MG63 (cell line): ENCODE data around the gene CD27. TPM values are rescaled to one million over a fixed set of nuclear protein-coding genes. Genes with fewer than 3 reads are reported as not detected.
"Not testable (repeated sequence)": the region's sequence is repeated elsewhere in the genome, so short reads cannot be mapped to it uniquely, and the experiment has no call there.

Source experiments
- DNase-seq: peaks from one replicate; pipeline ENCODE4 v3.0.0-alpha.2; 2020
- H3K27me3 ChIP-seq: fragments of 250-450 bp; sonication (Bioruptor Pico); 2 replicates; pipeline ENCODE4 v1.5.1; 2020; ENCODE audit warnings: mild to moderate bottlenecking, moderate library complexity
- H3K36me3 ChIP-seq: fragments of 250-450 bp; sonication (Bioruptor Pico); 2 replicates; pipeline ENCODE4 v1.5.1; 2020; ENCODE audit warnings: mild to moderate bottlenecking, moderate library complexity
- H3K4me3 ChIP-seq: fragments of 250-450 bp; sonication (Bioruptor Pico); 2 replicates; pipeline ENCODE4 v1.5.1; 2020; ENCODE audit warnings: mild to moderate bottlenecking, moderate library complexity
- H3K9me3 ChIP-seq: fragments of 250-450 bp; sonication (Bioruptor Pico); 2 replicates; pipeline ENCODE4 v1.5.1; 2020; ENCODE audit warnings: mild to moderate bottlenecking, moderate library complexity
- total RNA-seq: library from RNA; depleted of rRNA; stranded (reverse); fragments of >200 nt; shearing (Covaris generic); gene quantifications from 2 replicates; pipeline ENCODE4 v1.2.3, GENCODE V29; 2014; ENCODE audit warnings: low replicate concordance; rRNA removed

The CD27 gene
- not detected in 2 replicates for total RNA-seq

GRCh38 chr12:6444704-6445688, at the start of gene CD27:
TSS of gene CD27 (plus strand) at chr12:6444955. CDS start at chr12:6445096, 141 bp downstream.
- Histone ChIP-seq H3K36me3 (no peaks in the 10 kb centered on the region), H3K4me3 (no peak within 1 kb of the TSS), H3K27me3 (no peaks in the 10 kb centered on the region), H3K9me3 (no peaks in the 10 kb centered on the region)
- no peak for DNase-seq

- no peaks in the 10 kb centered on the region for H3K27me3 ChIP-seq
- no peak overlapping the region for H3K4me3 ChIP-seq
- no peak for DNase-seq
- peaks cover 62% of the 10 kb centered on the region for H3K36me3 ChIP-seq
- no peaks in the 10 kb centered on the region for H3K9me3 ChIP-seq
Observed at GRCh38 chr12:6396031-6396430, 48.7 kb upstream of the CD27 start.

GRCh38 chr12:6399884-6400644, 44.7 kb upstream of the CD27 start:
- peaks cover 52% of the 10 kb centered on the region for H3K36me3 ChIP-seq
- H3K27me3 ChIP-seq = no peaks in the 10 kb centered on the region
- DNase-seq = no peak
- H3K9me3 ChIP-seq = no peaks in the 10 kb centered on the region
- H3K4me3 ChIP-seq = no peak overlapping the region

- Histone ChIP-seq H3K36me3 (peaks cover 65% of the 10 kb centered on the region), H3K4me3 (no peak overlapping the region), H3K27me3 (no peaks in the 10 kb centered on the region), H3K9me3 (peaks cover 12% of the 10 kb centered on the region)
- no peak for DNase-seq
Observed at GRCh38 chr12:6404390-6404789, 40.4 kb upstream of the CD27 start.

- Histone ChIP-seq H3K4me3 (no peak overlapping the region), H3K9me3 (peaks cover 12% of the 10 kb centered on the region), H3K36me3 (peaks cover 67% of the 10 kb centered on the region), H3K27me3 (no peaks in the 10 kb centered on the region)
- DNase-seq = no peak
Observed at GRCh38 chr12:6405963-6406362, 38.8 kb upstream of the CD27 start.

- Histone ChIP-seq H3K9me3 (peaks cover 12% of the 10 kb centered on the region), H3K4me3 (no peak overlapping the region), H3K27me3 (no peaks in the 10 kb centered on the region), H3K36me3 (peaks cover 70% of the 10 kb centered on the region)
- no peak for DNase-seq
Observed at GRCh38 chr12:6407236-6407954, 37.4 kb upstream of the CD27 start.

GRCh38 chr12:6416596-6416995, 28.2 kb upstream of the CD27 start:
- no peaks in the 10 kb centered on the region for H3K9me3 ChIP-seq
- H3K27me3 ChIP-seq = no peaks in the 10 kb centered on the region
- H3K36me3 ChIP-seq = peaks cover 23% of the 10 kb centered on the region
- no peak for DNase-seq
- H3K4me3 ChIP-seq = no peak overlapping the region

- no peaks in the 10 kb centered on the region for H3K27me3 ChIP-seq
- H3K9me3 ChIP-seq = no peaks in the 10 kb centered on the region
- H3K36me3 ChIP-seq = peaks cover 14% of the 10 kb centered on the region
- no peak for DNase-seq
- H3K4me3 ChIP-seq = no peak overlapping the region
Observed at GRCh38 chr12:6418796-6419195, 26.0 kb upstream of the CD27 start.

GRCh38 chr12:6420364-6420763, 24.4 kb upstream of the CD27 start:
- H3K9me3 ChIP-seq = no peaks in the 10 kb centered on the region
- H3K4me3 ChIP-seq = no peak overlapping the region
- no peaks in the 10 kb centered on the region for H3K27me3 ChIP-seq
- H3K36me3 ChIP-seq = peaks cover 4% of the 10 kb centered on the region; the same call in 1 of the 2 replicates
- DNase-seq = no peak

- Histone ChIP-seq H3K9me3 (no peaks in the 10 kb centered on the region), H3K36me3 (no peaks in the 10 kb centered on the region), H3K27me3 (no peaks in the 10 kb centered on the region), H3K4me3 (no peak overlapping the region)
- peak; percentile 76 for DNase-seq
Observed at GRCh38 chr12:6423267-6424007, 21.3 kb upstream of the CD27 start.

GRCh38 chr12:6424008-6424347, 20.8 kb upstream of the CD27 start:
- Histone ChIP-seq H3K27me3 (no peaks in the 10 kb centered on the region), H3K4me3 (no peak overlapping the region), H3K36me3 (no peaks in the 10 kb centered on the region), H3K9me3 (no peaks in the 10 kb centered on the region)
- DNase-seq = no peak

GRCh38 chr12:6424866-6425265, 19.9 kb upstream of the CD27 start:
- Histone ChIP-seq H3K9me3 (no peaks in the 10 kb centered on the region), H3K4me3 (no peak overlapping the region), H3K36me3 (no peaks in the 10 kb centered on the region), H3K27me3 (no peaks in the 10 kb centered on the region)
- DNase-seq = no peak

- no peaks in the 10 kb centered on the region for H3K27me3 ChIP-seq
- no peak for DNase-seq
Observed at GRCh38 chr12:6425590-6426531, 18.9 kb upstream of the CD27 start.

GRCh38 chr12:6426882-6427671, 17.7 kb upstream of the CD27 start:
- no peak for DNase-seq
- Histone ChIP-seq H3K36me3 (no peaks in the 10 kb centered on the region), H3K9me3 (no peaks in the 10 kb centered on the region), H3K27me3 (no peaks in the 10 kb centered on the region), H3K4me3 (no peak overlapping the region)

More at GRCh38 chr12:6425590-6426531, 18.9 kb upstream of the CD27 start:
- Histone ChIP-seq H3K36me3 (no peaks in the 10 kb centered on the region), H3K4me3 (no peak overlapping the region), H3K9me3 (no peaks in the 10 kb centered on the region)

- not testable (repeated sequence) for H3K9me3 ChIP-seq, H3K4me3 ChIP-seq, H3K36me3 ChIP-seq, DNase-seq, H3K27me3 ChIP-seq
Observed at GRCh38 chr12:6427796-6428195, 17.0 kb upstream of the CD27 start.
